Measurements from ENCODE around the gene NUDT14. TPM values are rescaled to one million over a fixed set of nuclear protein-coding genes. Genes with fewer than 3 reads are reported as not detected.

The NUDT14 gene
- total and polyA plus RNA-seq, 2 donors from 2014 or later: 48.6 to 59.1 TPM

GRCh38 chr14:105165134-105165704, 15.9 kb downstream of the NUDT14 start:
- Histone ChIP-seq H3K4me1 (ENCODE audit: control insufficient read depth in 2 of 3, insufficient read depth in 2 of 3, low read depth in 1 of 3, low read length in 3 of 3) (peaks cover 0 to 8% (median 0%) of the 10 kb centered on the region in 3 donors), H3K27me3 (ENCODE audit: control insufficient read depth, insufficient read depth, low read length) (no peaks in the 10 kb centered on the region), H3K36me3 (ENCODE audit: control insufficient read depth in 2 of 3, insufficient read depth in 3 of 3, low read length in 3 of 3) (no peaks in the 10 kb centered on the region), H3K9ac (ENCODE audit: low read length in 3 of 3) (no peak overlapping the region), H3K4me3 (ENCODE audit: low read length in 3 of 3) (no peak overlapping the region), H3K27ac (ENCODE audit: low read depth in 2 of 2, low read length in 2 of 2) (no peak overlapping the region), H3K9me3 (ENCODE audit: control insufficient read depth in 2 of 3, insufficient read depth in 1 of 3, low read length in 3 of 3) (no peaks in the 10 kb centered on the region)
- intact Hi-C loops (cut with DNase I): no loop called here
- TF ChIP-seq, protein P1, sequence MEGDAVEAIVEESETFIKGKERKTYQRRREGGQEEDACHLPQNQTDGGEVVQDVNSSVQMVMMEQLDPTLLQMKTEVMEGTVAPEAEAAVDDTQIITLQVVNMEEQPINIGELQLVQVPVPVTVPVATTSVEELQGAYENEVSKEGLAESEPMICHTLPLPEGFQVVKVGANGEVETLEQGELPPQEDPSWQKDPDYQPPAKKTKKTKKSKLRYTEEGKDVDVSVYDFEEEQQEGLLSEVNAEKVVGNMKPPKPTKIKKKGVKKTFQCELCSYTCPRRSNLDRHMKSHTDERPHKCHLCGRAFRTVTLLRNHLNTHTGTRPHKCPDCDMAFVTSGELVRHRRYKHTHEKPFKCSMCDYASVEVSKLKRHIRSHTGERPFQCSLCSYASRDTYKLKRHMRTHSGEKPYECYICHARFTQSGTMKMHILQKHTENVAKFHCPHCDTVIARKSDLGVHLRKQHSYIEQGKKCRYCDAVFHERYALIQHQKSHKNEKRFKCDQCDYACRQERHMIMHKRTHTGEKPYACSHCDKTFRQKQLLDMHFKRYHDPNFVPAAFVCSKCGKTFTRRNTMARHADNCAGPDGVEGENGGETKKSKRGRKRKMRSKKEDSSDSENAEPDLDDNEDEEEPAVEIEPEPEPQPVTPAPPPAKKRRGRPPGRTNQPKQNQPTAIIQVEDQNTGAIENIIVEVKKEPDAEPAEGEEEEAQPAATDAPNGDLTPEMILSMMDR (IDR thresholded peaks at IDR 0.05; ENCODE audit: borderline replicate concordance, extremely low read depth, insufficient read depth): no peak
- FAIRE-seq: no peak
- DNase-seq: no peak

- H3K27ac ChIP-seq (ENCODE audit: low read depth in 2 of 2, low read length in 2 of 2): no peak overlapping the region
- FAIRE-seq (no peak), DNase-seq (peak in 2 of 5 donors; percentile 37 to 40)
- intact Hi-C loops (cut with DNase I): no loop called here
- no peak overlapping the region for H3K4me3 ChIP-seq (ENCODE audit: low read length in 3 of 3)
- H3K36me3 ChIP-seq (ENCODE audit: control insufficient read depth in 2 of 3, insufficient read depth in 3 of 3, low read length in 3 of 3): no peaks in the 10 kb centered on the region
- TF ChIP-seq, protein P1 (IDR thresholded peaks at IDR 0.05; ENCODE audit: borderline replicate concordance, extremely low read depth, insufficient read depth): no peak
- H3K4me1 ChIP-seq (ENCODE audit: control insufficient read depth in 2 of 3, insufficient read depth in 2 of 3, low read depth in 1 of 3, low read length in 3 of 3): peaks cover 0 to 8% (median 0%) of the 10 kb centered on the region in 3 donors
- H3K27me3 ChIP-seq (ENCODE audit: control insufficient read depth, insufficient read depth, low read length): no peaks in the 10 kb centered on the region
- no peaks in the 10 kb centered on the region for H3K9me3 ChIP-seq (ENCODE audit: control insufficient read depth in 2 of 3, insufficient read depth in 1 of 3, low read length in 3 of 3)
- no peak overlapping the region for H3K9ac ChIP-seq (ENCODE audit: low read length in 3 of 3)
Observed at GRCh38 chr14:105163040-105163742, 17.9 kb downstream of the NUDT14 start.

DNA sequence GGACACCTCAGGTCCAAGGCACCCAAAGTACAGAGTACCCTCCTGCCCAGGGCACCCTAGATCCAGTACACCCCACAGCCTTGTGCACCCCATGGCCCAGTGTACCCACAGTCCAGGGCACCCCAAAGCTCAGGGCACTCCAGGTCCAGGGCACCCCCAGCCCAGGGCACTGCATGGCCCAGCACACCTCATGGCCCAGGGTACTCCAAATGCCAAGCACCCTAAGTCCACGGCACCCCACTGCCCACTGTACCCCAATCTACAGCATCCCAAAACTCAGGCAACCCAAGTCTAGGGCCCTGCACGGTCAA, 18.5 kb downstream of the NUDT14 start:
- Histone ChIP-seq H3K36me3 (ENCODE audit: control insufficient read depth in 2 of 3, insufficient read depth in 3 of 3, low read length in 3 of 3) (no peaks in the 10 kb centered on the region), H3K9ac (ENCODE audit: low read length in 3 of 3) (no peak overlapping the region), H3K9me3 (ENCODE audit: control insufficient read depth in 2 of 3, insufficient read depth in 1 of 3, low read length in 3 of 3) (no peaks in the 10 kb centered on the region), H3K27ac (ENCODE audit: low read depth in 2 of 2, low read length in 2 of 2) (no peak overlapping the region), H3K27me3 (ENCODE audit: control insufficient read depth, insufficient read depth, low read length) (no peaks in the 10 kb centered on the region), H3K4me3 (ENCODE audit: low read length in 3 of 3) (no peak overlapping the region), H3K4me1 (ENCODE audit: control insufficient read depth in 2 of 3, insufficient read depth in 2 of 3, low read depth in 1 of 3, low read length in 3 of 3) (peaks cover 0 to 5% (median 0%) of the 10 kb centered on the region in 3 donors)
- DNase-seq (no peak), FAIRE-seq (no peak)
- intact Hi-C loops (cut with DNase I): no loop called here
- TF ChIP-seq, protein P1 (IDR thresholded peaks at IDR 0.05; ENCODE audit: borderline replicate concordance, extremely low read depth, insufficient read depth): no peak

Data from kidney (tissue), 14 donors.